ENCODE measurements around the gene UAP1. TPM values are rescaled to one million over a fixed set of nuclear protein-coding genes. Genes with fewer than 3 reads are reported as not detected.
"Not testable (repeated sequence)": the region's sequence is repeated elsewhere in the genome, so short reads cannot be mapped to it uniquely, and the experiment has no call there.

Gene UAP1
- total and polyA plus RNA-seq, 8 donors = 16.5 to 184 (median 58.4) TPM

DNA sequence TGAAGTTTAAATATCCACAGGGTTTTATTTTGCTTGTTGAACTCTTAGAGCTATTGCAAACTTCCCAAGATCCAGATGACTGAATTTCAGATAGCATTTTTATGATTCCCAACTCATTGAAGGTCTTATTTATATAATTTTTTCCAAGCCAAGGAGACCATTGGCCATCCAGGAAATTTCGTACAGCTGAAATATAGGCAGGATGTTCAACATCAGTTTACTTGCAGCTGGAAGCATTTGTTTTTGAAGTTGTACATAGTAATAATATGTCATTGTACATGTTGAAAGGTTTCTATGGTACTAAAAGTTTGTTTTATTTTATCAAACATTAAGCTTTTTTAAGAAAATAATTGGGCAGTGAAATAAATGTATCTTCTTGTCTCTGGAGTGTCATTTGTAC, 37.9 kb downstream of the UAP1 start:
- Histone ChIP-seq H3K36me3 (peaks cover 10 to 96% (median 80%) of the 10 kb centered on the region in 4 donors), H3K9me3 (no peaks in the 10 kb centered on the region), H3K4me1 (peaks cover 0 to 7% (median 3%) of the 10 kb centered on the region in 4 donors), H3K4me3 (no peak overlapping the region), H3K27ac (no peak overlapping the region), H3K27me3 (no peaks in the 10 kb centered on the region)
- TF ChIP-seq EP300 (IDR thresholded peaks at IDR 0.05) (no peak), POLR2A (IDR thresholded peaks at IDR 0.05) (no peak), POLR2AphosphoS5 (IDR thresholded peaks at IDR 0.05) (no peak)
- TF ChIP-seq, protein P1, sequence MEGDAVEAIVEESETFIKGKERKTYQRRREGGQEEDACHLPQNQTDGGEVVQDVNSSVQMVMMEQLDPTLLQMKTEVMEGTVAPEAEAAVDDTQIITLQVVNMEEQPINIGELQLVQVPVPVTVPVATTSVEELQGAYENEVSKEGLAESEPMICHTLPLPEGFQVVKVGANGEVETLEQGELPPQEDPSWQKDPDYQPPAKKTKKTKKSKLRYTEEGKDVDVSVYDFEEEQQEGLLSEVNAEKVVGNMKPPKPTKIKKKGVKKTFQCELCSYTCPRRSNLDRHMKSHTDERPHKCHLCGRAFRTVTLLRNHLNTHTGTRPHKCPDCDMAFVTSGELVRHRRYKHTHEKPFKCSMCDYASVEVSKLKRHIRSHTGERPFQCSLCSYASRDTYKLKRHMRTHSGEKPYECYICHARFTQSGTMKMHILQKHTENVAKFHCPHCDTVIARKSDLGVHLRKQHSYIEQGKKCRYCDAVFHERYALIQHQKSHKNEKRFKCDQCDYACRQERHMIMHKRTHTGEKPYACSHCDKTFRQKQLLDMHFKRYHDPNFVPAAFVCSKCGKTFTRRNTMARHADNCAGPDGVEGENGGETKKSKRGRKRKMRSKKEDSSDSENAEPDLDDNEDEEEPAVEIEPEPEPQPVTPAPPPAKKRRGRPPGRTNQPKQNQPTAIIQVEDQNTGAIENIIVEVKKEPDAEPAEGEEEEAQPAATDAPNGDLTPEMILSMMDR (IDR thresholded peaks at IDR 0.05) = no peak
- intact Hi-C loops (cut with DNase I; ENCODE audit: low total_unique reads) = no loop called here
- WGBS, 5 donors = 79 to 93% (median 86%) methylated on average over 1 of the region's 1 CpG
- DNase-seq = peak in 1 of 2 donors; percentile 9

- H3K4me1 ChIP-seq; intact Hi-C loops (cut with DNase I; ENCODE audit: low total_unique reads); H3K27ac ChIP-seq; H3K4me3 ChIP-seq; H3K27me3 ChIP-seq; H3K9me3 ChIP-seq; DNase-seq: not testable (repeated sequence)
- H3K36me3 ChIP-seq = peaks cover 10 to 69% (median 53%) of the 10 kb centered on the region in 4 donors
- 94 to 98% (median 96%) methylated on average over 2 of the region's 2 CpGs for WGBS, 5 donors
Observed at GRCh38 chr1:162603117-162603516, 41.6 kb downstream of the UAP1 start.

- DNase-seq = peak in 1 of 2 donors; percentile 26
- Histone ChIP-seq H3K9me3 (no peaks in the 10 kb centered on the region), H3K4me1 (peaks cover 0 to 4% (median 0%) of the 10 kb centered on the region in 4 donors), H3K4me3 (no peak overlapping the region), H3K27me3 (no peaks in the 10 kb centered on the region), H3K36me3 (peaks cover 10 to 51% (median 36%) of the 10 kb centered on the region in 4 donors), H3K27ac (peak overlapping the region in 3 of 5 donors; percentile 4 to 58 (median 53))
- WGBS, 5 donors = 86 to 97% (median 94%) methylated on average over 3 of the region's 3 CpGs
- TF ChIP-seq POLR2A (IDR thresholded peaks at IDR 0.05) (no peak), POLR2AphosphoS5 (IDR thresholded peaks at IDR 0.05) (peak in 2 of 3 donors; percentile 23 to 74)
- TF ChIP-seq, protein P1 (IDR thresholded peaks at IDR 0.05) = no peak
- intact Hi-C loops (cut with DNase I; ENCODE audit: low total_unique reads) = no loop called here
Observed at GRCh38 chr1:162605225-162605927, 43.9 kb downstream of the UAP1 start.

DNA sequence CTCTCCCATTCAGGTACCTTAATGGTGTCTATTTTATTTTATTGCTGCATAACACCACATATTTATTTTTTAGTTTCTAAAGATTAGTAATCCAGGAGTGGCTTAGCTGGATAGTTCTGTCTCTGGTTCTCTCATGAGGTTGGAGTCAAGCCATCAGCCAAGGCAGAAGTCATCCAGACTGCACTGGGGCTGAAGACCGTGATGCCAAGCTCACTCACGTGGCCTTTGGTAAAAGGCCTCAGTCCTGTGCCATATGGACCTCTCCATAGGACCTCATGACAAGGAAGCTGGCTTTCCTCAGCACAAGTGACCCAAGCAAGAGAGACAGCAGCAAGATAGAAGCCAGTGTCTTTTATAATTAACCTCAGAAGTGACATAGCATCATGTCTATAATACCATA, 47.8 kb downstream of the UAP1 start:
- Histone ChIP-seq H3K27ac (no peak overlapping the region), H3K36me3 (peaks cover 0 to 14% (median 9%) of the 10 kb centered on the region in 4 donors), H3K4me1 (peaks cover 9 to 23% (median 17%) of the 10 kb centered on the region in 4 donors), H3K27me3 (no peaks in the 10 kb centered on the region), H3K9me3 (no peaks in the 10 kb centered on the region), H3K4me3 (no peak overlapping the region)
- 81 to 94% (median 93%) methylated on average over 2 of the region's 2 CpGs for WGBS, 5 donors
- no peak for DNase-seq
- TF ChIP-seq, protein P1 (IDR thresholded peaks at IDR 0.05) = no peak
- TF ChIP-seq POLR2AphosphoS5 (IDR thresholded peaks at IDR 0.05) (no peak), EP300 (IDR thresholded peaks at IDR 0.05) (no peak), POLR2A (IDR thresholded peaks at IDR 0.05) (no peak)
- intact Hi-C loops (cut with DNase I; ENCODE audit: low total_unique reads) = no loop called here

All from stomach (tissue), 9 donors.